ENCODE data around the gene RAET1L. TPM values are rescaled to one million over a fixed set of nuclear protein-coding genes. Genes with fewer than 3 reads are reported as not detected.
"Not testable (repeated sequence)": the region's sequence is repeated elsewhere in the genome, so short reads cannot be mapped to it uniquely, and the experiment has no call there.

The RAET1L gene
- total RNA-seq, 2 donors from 2014 or later: not detected

- no peaks in the 10 kb centered on the region for H3K4me1 ChIP-seq
- DNase-seq (ENCODE audit: low spot score): no peak
- H3K27ac ChIP-seq: no peak overlapping the region
- no peaks in the 10 kb centered on the region for H3K27me3 ChIP-seq
- TF ChIP-seq CTCF (IDR thresholded peaks at IDR 0.05): no peak
- no peak overlapping the region for H3K4me3 ChIP-seq
- no peaks in the 10 kb centered on the region for H3K9me3 ChIP-seq
- no peaks in the 10 kb centered on the region for H3K36me3 ChIP-seq
Measured at GRCh38 chr6:149975400-149975799, 49.9 kb downstream of the RAET1L start.

GRCh38 chr6:149974825-149975224 is 50.5 kb downstream of the RAET1L start:
- no peaks in the 10 kb centered on the region for H3K27me3 ChIP-seq
- peak; percentile 23 for DNase-seq (ENCODE audit: low spot score)
- H3K36me3 ChIP-seq: no peaks in the 10 kb centered on the region
- H3K4me3 ChIP-seq: no peak overlapping the region
- no peaks in the 10 kb centered on the region for H3K4me1 ChIP-seq
- H3K9me3 ChIP-seq: no peaks in the 10 kb centered on the region
- no peak overlapping the region for H3K27ac ChIP-seq
- TF ChIP-seq CTCF (IDR thresholded peaks at IDR 0.05): no peak

- H3K4me1 ChIP-seq: not testable (repeated sequence)
Measured at GRCh38 chr6:149974394-149974793, 50.9 kb downstream of the RAET1L start.

GRCh38 chr6:149969635-149970034 is 55.7 kb downstream of the RAET1L start:
- Histone ChIP-seq H3K4me3 (no peak overlapping the region), H3K9me3 (no peaks in the 10 kb centered on the region), H3K27ac (no peak overlapping the region), H3K27me3 (peaks cover 6 to 7% of the 10 kb centered on the region in 2 donors), H3K4me1 (peaks cover 0 to 9% of the 10 kb centered on the region in 2 donors), H3K36me3 (no peaks in the 10 kb centered on the region)
- no peak for TF ChIP-seq CTCF (IDR thresholded peaks at IDR 0.05)
- DNase-seq (ENCODE audit: low spot score): peak; percentile 47

More at GRCh38 chr6:149974394-149974793, 50.9 kb downstream of the RAET1L start:
- not testable (repeated sequence) for H3K9me3 ChIP-seq, H3K4me3 ChIP-seq, H3K27ac ChIP-seq, H3K36me3 ChIP-seq, H3K27me3 ChIP-seq
- DNase-seq (ENCODE audit: low spot score): peak; percentile 54

GRCh38 chr6:149968909-149969308 is 56.4 kb downstream of the RAET1L start:
- DNase-seq (ENCODE audit: low spot score): peak; percentile 47
- not testable (repeated sequence) for H3K4me3 ChIP-seq, H3K27ac ChIP-seq, H3K36me3 ChIP-seq, H3K9me3 ChIP-seq
- peaks cover 0 to 16% of the 10 kb centered on the region in 2 donors for H3K4me1 ChIP-seq
- peaks cover 14 to 15% of the 10 kb centered on the region in 2 donors for H3K27me3 ChIP-seq

Other genes with a start within 250 kb of the RAET1L start
- 10 to 100 TPM; 17.0 to 25.7 TPM for gene LRP11, start 161.2 kb downstream of the RAET1L start, total RNA-seq
- gene RAET1E, start 127.4 kb downstream of the RAET1L start, total RNA-seq: 1 to 10 TPM in 1 of 2 donors, under 1 TPM in 1; 0.52 to 4.3 TPM
- 1 to 10 TPM; 1.5 to 1.6 TPM for gene RAET1G, start 102.4 kb downstream of the RAET1L start, total RNA-seq
- gene ULBP2, start 83.5 kb downstream of the RAET1L start, total RNA-seq: 1 to 10 TPM in 1 of 2 donors, under 1 TPM in 1; 0.82 to 2.4 TPM
- gene ULBP1, start 61.6 kb downstream of the RAET1L start, total RNA-seq: under 1 TPM; 0.11 to 0.31 TPM
- 1 to 10 TPM; 1.4 to 2.0 TPM for gene ULBP3, start 43.6 kb upstream of the RAET1L start, total RNA-seq
- gene PPP1R14C, start 117.5 kb upstream of the RAET1L start, total RNA-seq: 100 to 1,000 TPM in 1 of 2 donors, 10 to 100 TPM in 1; 85.4 to 130 TPM

Measured in right atrium auricular region (tissue), 2 donors.